Right kidney (tissue), 9 donors: ENCODE results near the gene LBX1.
A peak's percentile ranks its signal among the peaks of the same experiment; 100 is the strongest.

Experiments used
- DNase-seq: peaks from one replicate; pipeline ENCODE4 v3.0.0-alpha.2; 2016
- long read RNA-seq, 8 donors: transcript quantifications; one replicate each; lab custom pipeline, GENCODE V29; 2026

LBX1 gene
- long read RNA-seq, donor 1: 0 reads
- long read RNA-seq, donor 2: 0 reads
- long read RNA-seq, donor 3: 0 reads
- long read RNA-seq, donor 4: 0 reads
- long read RNA-seq, donor 5: 0 reads
- long read RNA-seq, donor 6: 0 reads
- long read RNA-seq, donor 7: 0 reads
- long read RNA-seq, donor 8: 0 reads

GRCh38 chr10:101229266-101230182, at the start of gene LBX1:
LBX1 (minus strand) TSS chr10:101229463; CDS start chr10:101228815, 648 bp downstream.
- DNase-seq: peak; percentile 65

- DNase-seq: no peak
These were observed 44.5 kb upstream of the LBX1 start for GRCh38 chr10:101273741-101274140.

- DNase-seq: no peak
These were observed 44.1 kb upstream of the LBX1 start for GRCh38 chr10:101273330-101273729.

GRCh38 chr10:101272229-101272868, 43.1 kb upstream of the LBX1 start:
- peak; percentile 50 for DNase-seq

GRCh38 chr10:101270763-101271162, 41.5 kb upstream of the LBX1 start:
- no peak for DNase-seq

- no peak for DNase-seq
These were observed 38.5 kb upstream of the LBX1 start for GRCh38 chr10:101267776-101268175.

GRCh38 chr10:101267290-101267680, 38.0 kb upstream of the LBX1 start:
- no peak for DNase-seq

- DNase-seq: no peak
These were observed 37.4 kb upstream of the LBX1 start for GRCh38 chr10:101266381-101267289.

GRCh38 chr10:101263150-101263752, 34.0 kb upstream of the LBX1 start:
- DNase-seq: no peak

GRCh38 chr10:101262147-101262546, 32.9 kb upstream of the LBX1 start:
- DNase-seq: no peak

- DNase-seq: peak; percentile 31
These were observed 32.4 kb upstream of the LBX1 start for GRCh38 chr10:101261702-101262101.

GRCh38 chr10:101260764-101261481, 31.7 kb upstream of the LBX1 start:
- no peak for DNase-seq

GRCh38 chr10:101258179-101258885, 29.1 kb upstream of the LBX1 start:
- DNase-seq: no peak

- no peak for DNase-seq
These were observed 28.2 kb upstream of the LBX1 start for GRCh38 chr10:101257491-101257890.

GRCh38 chr10:101257084-101257483, 27.8 kb upstream of the LBX1 start:
- DNase-seq: no peak

- no peak for DNase-seq
These were observed 27.1 kb upstream of the LBX1 start for GRCh38 chr10:101256387-101256786.

- no peak for DNase-seq
These were observed 20.9 kb upstream of the LBX1 start for GRCh38 chr10:101250136-101250535.

GRCh38 chr10:101249171-101249581, 19.9 kb upstream of the LBX1 start:
- no peak for DNase-seq

- DNase-seq: no peak
These were observed 17.4 kb upstream of the LBX1 start for GRCh38 chr10:101246639-101247038.

- DNase-seq: no peak
These were observed 15.2 kb upstream of the LBX1 start for GRCh38 chr10:101244321-101245050.
